Lung (tissue), 12 donors: ENCODE measurements around the gene KCNAB3. TPM values are rescaled to one million over a fixed set of nuclear protein-coding genes. Genes with fewer than 3 reads are reported as not detected.

ENCODE experiments used
- ATAC-seq: fragments of 200-7000 bp; cut with Tn5 transposase; one replicate; pipeline ENCODE4 v1.9.1; 2020; ENCODE audit warnings: moderate number of reproducible peaks; ENCODE audit not compliant: insufficient read depth, low FRiP score
- DNase-seq, 3 donors: peaks; one replicate each; pipeline ENCODE4 v3.0.0-alpha.2; 2013 to 2017
- H3K27ac ChIP-seq, 2 donors: one replicate each; pipeline ENCODE4 v1.5.1; 2013; ENCODE audit warnings: mild to moderate bottlenecking in 2 of 2, moderate library complexity in 2 of 2, control low read depth in 1 of 2, inconsistent platforms in 1 of 2, low read depth in 1 of 2, low read length in 1 of 2
- H3K27me3 ChIP-seq, 3 donors: one replicate each; pipeline ENCODE4 v1.5.1; 2013; ENCODE audit warnings: low read length in 2 of 3; ENCODE audit not compliant: control insufficient read depth in 3 of 3, insufficient read depth in 3 of 3
- H3K36me3 ChIP-seq, 4 donors: one replicate each; pipeline ENCODE4 v1.5.1; 2013; ENCODE audit warnings: low read length in 4 of 4, mild to moderate bottlenecking in 1 of 4, moderate library complexity in 1 of 4; ENCODE audit not compliant: control insufficient read depth in 4 of 4, insufficient read depth in 4 of 4
- H3K4me1 ChIP-seq, 5 donors: one replicate each; pipeline ENCODE4 v1.5.1; 2013; ENCODE audit warnings: low read length in 5 of 5, mild to moderate bottlenecking in 2 of 5, moderate library complexity in 1 of 5; ENCODE audit not compliant: control insufficient read depth in 5 of 5, insufficient read depth in 5 of 5
- H3K4me3 ChIP-seq: one replicate; pipeline ENCODE4 v1.5.1; 2013; ENCODE audit warnings: mild to moderate bottlenecking, control low read depth, moderate library complexity
- H3K9ac ChIP-seq, 2 donors: one replicate each; pipeline ENCODE4 v1.5.1; 2013; ENCODE audit warnings: low read length in 2 of 2, control low read depth in 1 of 2; ENCODE audit not compliant: insufficient read depth in 1 of 2
- H3K9me3 ChIP-seq, 4 donors: one replicate each; pipeline ENCODE4 v1.5.1; 2013; ENCODE audit warnings: low read length in 3 of 4, mild to moderate bottlenecking in 1 of 4, moderate library complexity in 1 of 4; ENCODE audit not compliant: control insufficient read depth in 4 of 4, insufficient read depth in 3 of 4
- WGBS, 2 donors: extraction: QIAGEN DNeasy Blood & Tissue Kit; methylation state at CpG; one replicate each; pipeline ENCODE4 v1.1.7; 2013; 5-methylcytosine and 5-hydroxymethylcytosine counted together
- polyA plus RNA-seq, 2 donors: library from polyadenylated mRNA; stranded (reverse); fragments of 200-250 nt; gene quantifications; one replicate each; pipeline ENCODE4 v1.2.1, GENCODE V29; 2013
- total RNA-seq, 2 donors: library from RNA; depleted of rRNA in 1 of 2; stranded (reverse); fragments of >200 nt in 1 of 2; gene quantifications; one replicate each; pipeline ENCODE4 v1.2.1, GENCODE V29; 2014 to 2021
- TF ChIP-seq, protein P1 (sequence below): IDR thresholded peaks from 2 replicates; pipeline ENCODE4 v1.5.1; 2012; ENCODE audit warnings: mild to moderate bottlenecking; ENCODE audit errors: control extremely low read depth, extremely low read depth
- donor health status: control.
- donor health status: control.
- donor health status: Bipolar disorder and iron deficiency.
- donor health status: healthy.
- donor health status: DM: yes; HTN: yes; CAD: no.

Gene KCNAB3
- total and polyA plus RNA-seq, 4 donors, result 1.3 to 5.8 (median 3.3) TPM

GRCh38 chr17:7880076-7880868 is 49.4 kb downstream of the KCNAB3 start:
- H3K27me3 ChIP-seq, result no peaks in the 10 kb centered on the region
- H3K4me1 ChIP-seq, result peaks cover 0 to 29% (median 5%) of the 10 kb centered on the region in 5 donors
- peaks cover 0 to 19% (median 12%) of the 10 kb centered on the region in 4 donors for H3K36me3 ChIP-seq
- H3K4me3 ChIP-seq, result no peak overlapping the region
- DNase-seq, result no peak
- no peak for ATAC-seq
- H3K9ac ChIP-seq, result no peak overlapping the region
- peak overlapping the region in 1 of 2 donors; percentile 40 for H3K27ac ChIP-seq
- no peaks in the 10 kb centered on the region for H3K9me3 ChIP-seq
- 62 to 84% methylated on average over 3 of the region's 3 CpGs for WGBS, 2 donors
- TF ChIP-seq, protein P1, sequence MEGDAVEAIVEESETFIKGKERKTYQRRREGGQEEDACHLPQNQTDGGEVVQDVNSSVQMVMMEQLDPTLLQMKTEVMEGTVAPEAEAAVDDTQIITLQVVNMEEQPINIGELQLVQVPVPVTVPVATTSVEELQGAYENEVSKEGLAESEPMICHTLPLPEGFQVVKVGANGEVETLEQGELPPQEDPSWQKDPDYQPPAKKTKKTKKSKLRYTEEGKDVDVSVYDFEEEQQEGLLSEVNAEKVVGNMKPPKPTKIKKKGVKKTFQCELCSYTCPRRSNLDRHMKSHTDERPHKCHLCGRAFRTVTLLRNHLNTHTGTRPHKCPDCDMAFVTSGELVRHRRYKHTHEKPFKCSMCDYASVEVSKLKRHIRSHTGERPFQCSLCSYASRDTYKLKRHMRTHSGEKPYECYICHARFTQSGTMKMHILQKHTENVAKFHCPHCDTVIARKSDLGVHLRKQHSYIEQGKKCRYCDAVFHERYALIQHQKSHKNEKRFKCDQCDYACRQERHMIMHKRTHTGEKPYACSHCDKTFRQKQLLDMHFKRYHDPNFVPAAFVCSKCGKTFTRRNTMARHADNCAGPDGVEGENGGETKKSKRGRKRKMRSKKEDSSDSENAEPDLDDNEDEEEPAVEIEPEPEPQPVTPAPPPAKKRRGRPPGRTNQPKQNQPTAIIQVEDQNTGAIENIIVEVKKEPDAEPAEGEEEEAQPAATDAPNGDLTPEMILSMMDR, result no peak

DNA sequence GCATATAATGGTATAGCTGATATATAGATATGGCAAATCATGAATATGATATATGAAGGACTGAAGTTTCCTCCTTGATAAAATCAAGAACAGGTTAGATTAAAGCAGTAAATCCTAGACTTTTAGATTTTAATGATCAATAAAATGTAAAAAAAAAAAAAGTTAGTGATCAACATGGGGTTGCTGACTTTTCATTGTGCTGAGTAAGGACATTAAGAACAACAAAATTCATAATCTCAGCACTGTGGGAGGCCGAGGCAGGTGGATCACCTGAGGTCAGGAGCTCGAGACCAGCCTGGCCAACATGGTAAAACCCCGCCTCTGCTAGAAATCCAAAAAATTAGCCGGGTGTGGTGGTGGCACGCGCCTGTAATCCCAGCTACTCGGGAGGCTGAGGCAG is 51.4 kb downstream of the KCNAB3 start:
- DNase-seq (no peak), ATAC-seq (no peak)
- Histone ChIP-seq H3K4me3 (no peak overlapping the region), H3K27ac (no peak overlapping the region), H3K36me3 (peaks cover 3 to 26% (median 17%) of the 10 kb centered on the region in 4 donors), H3K27me3 (no peaks in the 10 kb centered on the region), H3K4me1 (peaks cover 0 to 21% (median 5%) of the 10 kb centered on the region in 5 donors), H3K9me3 (no peaks in the 10 kb centered on the region), H3K9ac (no peak overlapping the region)
- TF ChIP-seq, protein P1, result no peak
- 89 to 95% methylated on average over 7 of the region's 7 CpGs for WGBS, 2 donors

- ATAC-seq (no peak), DNase-seq (no peak)
- no peak overlapping the region for H3K4me3 ChIP-seq
- TF ChIP-seq, protein P1, result no peak
- no peak overlapping the region for H3K9ac ChIP-seq
- no peak overlapping the region for H3K27ac ChIP-seq
- WGBS, 2 donors, result 63 to 77% methylated on average over 2 of the region's 2 CpGs
- H3K9me3 ChIP-seq, result no peaks in the 10 kb centered on the region
- peaks cover 3 to 29% (median 12%) of the 10 kb centered on the region in 4 donors for H3K36me3 ChIP-seq
- peaks cover 0 to 3% (median 0%) of the 10 kb centered on the region in 5 donors for H3K4me1 ChIP-seq
- H3K27me3 ChIP-seq, result no peaks in the 10 kb centered on the region
Observed at GRCh38 chr17:7875804-7876370, 53.8 kb downstream of the KCNAB3 start.
